Sigmoid colon (tissue), 4 donors: ENCODE measurements around the gene TMEM52.
"Not testable (repeated sequence)": the region's sequence is repeated elsewhere in the genome, so short reads cannot be mapped to it uniquely, and the experiment has no call there.

Experiments used
- CTCF ChIP-seq, 4 experiments: fragments of 450-650 bp in 3 of 4; fragments of 200-600 bp in 1 of 4; IDR thresholded peaks; one replicate each; pipeline ENCODE4 v1.5.1; 2016 to 2019; ENCODE audit warnings: antibody characterized with exemption in 4 of 4, mild to moderate bottlenecking in 3 of 4, moderate library complexity in 2 of 4
- EP300 ChIP-seq, 4 donors: sonication (generic); formaldehyde crosslinking; IDR thresholded peaks; one replicate each; pipeline ENCODE4 v1.6.1; 2017; ENCODE audit warnings: antibody characterized with exemption in 4 of 4
- POLR2A ChIP-seq, 2 donors: fragments of 450-650 bp; IDR thresholded peaks; one replicate each; pipeline ENCODE4 v1.6.1; 2016; ENCODE audit warnings: antibody characterized with exemption in 2 of 2, mild to moderate bottlenecking in 2 of 2, moderate library complexity in 2 of 2
- POLR2AphosphoS5 ChIP-seq, 4 donors: sonication (generic); formaldehyde crosslinking; IDR thresholded peaks; one replicate each; pipeline ENCODE4 v1.6.1; 2017; ENCODE audit warnings: antibody characterized with exemption in 4 of 4

- not testable (repeated sequence) for TF ChIP-seq CTCF, POLR2A, POLR2AphosphoS5, EP300 (IDR thresholded peaks at IDR 0.05)
Measured at GRCh38 chr1:1934848-1935247, 15.8 kb upstream of the TMEM52 start.
